Hematopoietic multipotent progenitor cell treated with erythropoietin and hydrocortisone succinate and interleukin-3 and kit ligand, for 6 days (in vitro differentiated cells): ENCODE data around the gene MAD1L1.

Source experiments
- DNase-seq: peaks from one replicate; pipeline ENCODE4 v3.0.0-alpha.2; 2015

MAD1L1 gene

DNA sequence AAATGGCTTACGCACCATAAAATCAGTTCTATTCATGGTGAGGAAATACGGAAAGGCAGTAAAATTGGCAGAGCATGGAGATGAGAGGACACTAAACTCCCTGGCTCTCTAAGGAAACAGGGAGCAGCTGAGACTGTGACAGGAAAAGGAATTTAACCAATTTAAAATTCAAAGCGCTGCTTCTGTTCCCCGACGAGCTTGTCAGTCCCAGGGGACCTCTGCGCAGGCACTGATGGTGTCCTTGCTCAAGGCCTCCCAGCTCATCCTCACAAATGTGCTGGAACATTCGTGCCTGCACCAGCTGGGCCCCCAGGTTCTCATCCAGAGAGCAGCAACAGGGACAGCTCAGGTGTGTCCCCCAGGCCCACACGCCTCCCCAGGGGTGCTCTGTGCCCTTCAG lies 101.4 kb downstream of the MAD1L1 start:
- DNase-seq: no peak

DNA sequence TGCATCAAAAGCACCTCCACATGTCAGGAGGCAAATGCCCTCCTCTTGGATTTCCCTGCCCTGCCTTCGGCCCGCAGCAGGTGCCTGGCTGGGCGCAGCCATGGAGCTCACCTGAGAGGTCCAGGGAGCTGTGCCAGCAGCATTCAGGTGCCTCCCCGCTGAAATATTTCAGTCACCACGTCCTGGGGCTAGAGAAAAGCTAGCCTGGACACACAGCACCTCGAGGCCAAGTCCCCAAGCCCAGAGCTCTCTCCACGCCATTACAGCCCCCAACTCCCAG lies 102.7 kb downstream of the MAD1L1 start:
- no peak for DNase-seq

DNA sequence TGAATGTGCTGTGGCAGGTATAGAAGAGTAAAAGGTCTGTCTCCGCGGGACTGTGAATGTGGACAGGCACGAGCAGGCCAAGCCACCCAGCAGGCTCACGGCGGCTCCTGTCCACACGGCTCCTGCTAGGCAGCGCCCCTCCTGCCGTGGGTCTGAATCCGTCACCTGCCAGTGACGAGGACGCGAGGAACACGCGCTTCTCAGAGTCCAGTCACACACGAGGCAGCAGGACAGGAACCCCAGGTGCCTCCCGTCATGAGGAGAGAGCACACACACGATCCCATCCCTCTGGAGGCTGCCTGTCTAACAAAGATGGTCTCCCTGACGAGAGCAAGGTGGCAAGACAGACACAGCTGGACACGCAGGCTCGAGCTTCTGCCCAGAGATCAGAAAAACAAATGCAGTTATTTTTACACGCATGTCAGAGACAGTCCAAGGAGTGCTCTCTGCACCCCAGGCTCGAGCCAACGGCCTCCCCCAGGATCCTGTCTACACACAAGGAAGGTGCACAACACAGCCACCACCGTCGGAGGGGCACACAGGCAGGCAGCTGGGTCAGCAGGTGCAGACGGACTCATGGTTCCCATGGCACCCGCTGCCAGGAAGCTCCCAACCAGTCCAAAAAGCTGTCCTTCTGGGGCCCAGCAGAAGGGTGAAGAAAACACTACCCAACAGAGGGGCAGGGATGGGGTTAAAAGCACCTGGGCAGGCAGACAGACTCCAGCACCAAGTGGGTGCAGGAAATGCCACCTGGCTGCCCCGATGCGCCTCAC lies 103.2 kb downstream of the MAD1L1 start:
- DNase-seq: no peak

DNA sequence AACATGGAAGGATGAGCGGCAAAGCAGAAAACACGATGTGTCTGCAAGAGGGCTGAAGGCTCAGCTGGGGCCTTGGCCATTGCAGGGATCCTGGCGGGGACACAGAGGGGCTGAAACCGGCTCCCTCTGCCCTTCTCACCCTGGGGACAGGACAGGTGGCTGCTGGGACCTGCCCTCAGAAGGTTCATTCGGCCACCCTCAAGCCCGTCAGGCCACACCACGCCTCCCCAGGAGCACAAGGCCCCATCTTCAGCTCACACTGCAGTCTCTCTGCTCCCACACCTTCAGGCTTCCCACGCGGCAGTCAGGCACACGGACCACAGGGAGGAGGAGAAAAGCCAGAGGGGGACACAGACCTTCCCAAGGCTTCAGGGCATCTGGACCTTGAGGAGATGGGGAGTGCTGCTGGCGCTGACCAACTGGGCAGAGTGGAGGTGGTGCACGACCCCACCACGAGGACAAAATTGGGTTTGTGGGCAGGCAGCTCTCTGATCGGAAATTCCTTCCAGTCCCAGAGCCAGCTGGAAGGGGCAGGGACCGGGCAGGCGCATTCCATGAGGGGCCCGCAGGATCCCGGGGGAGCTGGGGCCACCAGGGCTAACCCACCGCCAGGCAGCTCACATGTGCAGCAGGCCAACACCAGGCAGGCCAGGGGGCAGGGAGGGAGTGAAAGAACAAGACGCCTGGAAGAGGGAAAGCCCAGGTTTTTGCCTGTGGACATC lies 104.0 kb downstream of the MAD1L1 start:
- DNase-seq: no peak

DNA sequence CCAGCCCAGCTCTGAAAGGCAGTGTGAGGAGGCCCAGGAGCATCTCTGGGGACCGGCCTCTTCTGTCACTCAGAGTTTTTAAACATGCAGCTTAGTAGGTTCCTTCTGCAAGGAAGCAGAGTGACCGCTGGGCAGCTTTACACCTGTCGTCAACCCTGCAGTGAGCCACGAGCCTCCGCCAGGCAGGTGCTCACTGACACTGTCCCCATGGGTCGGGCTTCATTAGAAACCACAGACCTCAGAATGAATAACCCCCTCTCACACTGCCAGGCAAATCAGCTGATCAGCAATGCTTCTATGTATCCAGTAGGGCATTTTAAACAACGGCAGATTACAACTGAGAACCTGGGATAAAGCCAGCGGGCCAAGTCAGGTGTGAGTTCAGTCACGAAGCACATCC lies 106.1 kb downstream of the MAD1L1 start:
- no peak for DNase-seq

DNA sequence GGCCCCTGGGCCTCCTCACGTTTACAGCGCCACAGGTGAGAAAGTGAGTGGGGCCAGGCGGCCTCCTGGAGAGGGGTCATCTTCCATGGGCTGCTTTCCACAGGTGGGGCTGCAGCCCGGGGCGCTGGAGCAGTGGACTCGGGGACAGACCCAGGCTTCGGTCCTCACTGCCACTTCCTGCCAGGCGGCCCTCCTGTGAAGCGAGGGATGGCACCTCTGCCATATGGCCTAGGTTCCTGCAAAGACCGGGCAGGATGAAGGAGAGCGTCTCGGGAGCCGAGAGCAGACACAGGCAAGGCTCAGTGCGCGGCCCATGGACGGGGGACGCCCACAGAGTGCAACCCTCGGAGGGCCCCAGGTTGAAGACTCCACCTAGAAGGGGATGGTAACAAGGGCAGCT lies 106.8 kb downstream of the MAD1L1 start:
- no peak for DNase-seq

DNA sequence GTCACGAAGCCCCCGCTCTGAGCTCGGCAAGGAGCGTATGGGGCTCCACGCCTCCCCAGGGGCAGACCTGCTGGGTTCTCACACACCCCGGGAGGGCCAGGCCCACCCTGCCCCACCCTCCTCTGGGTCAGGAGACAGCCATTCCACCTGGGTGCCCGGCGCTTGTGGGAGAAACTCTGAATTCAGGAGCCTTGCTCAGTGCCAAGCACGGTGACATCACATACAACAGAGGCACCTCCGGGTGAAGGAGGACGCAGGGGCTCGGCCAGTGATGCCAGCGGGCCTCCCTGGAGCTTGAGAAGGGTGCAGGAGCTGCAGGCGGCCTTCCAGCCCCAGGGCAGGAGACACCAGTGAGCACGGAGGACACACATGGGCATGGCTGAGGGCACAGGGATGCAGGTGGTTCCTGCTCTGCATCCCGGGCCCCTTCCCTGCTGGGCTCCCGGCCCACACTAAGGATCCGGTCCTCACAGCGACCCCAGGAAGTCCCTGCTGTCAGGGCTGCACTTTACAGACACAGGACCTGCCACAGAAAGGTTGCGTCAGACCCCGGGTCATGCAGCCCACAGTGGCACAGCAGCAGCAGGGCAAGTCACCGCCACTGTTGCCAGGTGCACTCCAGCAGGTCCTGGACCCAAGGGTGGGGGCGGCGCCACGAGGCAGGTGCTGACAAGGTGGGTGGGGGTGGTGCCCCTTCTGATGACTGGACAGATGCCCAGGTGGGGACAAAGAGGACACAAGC lies 108.0 kb downstream of the MAD1L1 start:
- DNase-seq: no peak

DNA sequence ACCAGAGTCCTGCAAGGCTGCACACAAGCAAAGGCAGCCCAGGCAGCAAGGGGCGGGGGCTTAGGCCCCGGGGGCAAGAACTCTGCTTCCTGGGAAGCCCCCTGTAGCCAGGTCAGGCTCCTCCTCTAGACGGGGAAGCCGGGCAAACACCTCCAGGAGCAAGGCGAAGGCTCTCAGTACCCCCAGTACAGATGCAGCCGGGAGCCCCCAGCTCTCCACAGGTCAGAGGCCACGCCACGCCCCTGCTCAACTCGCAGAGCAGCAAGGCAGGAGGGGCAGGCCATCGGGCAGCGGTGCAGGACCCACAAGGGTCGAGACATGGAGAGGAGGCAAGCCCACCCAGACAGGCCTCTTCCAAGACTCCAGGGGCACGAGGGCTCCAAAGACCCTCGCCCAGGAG lies 108.8 kb downstream of the MAD1L1 start:
- DNase-seq: no peak

DNA sequence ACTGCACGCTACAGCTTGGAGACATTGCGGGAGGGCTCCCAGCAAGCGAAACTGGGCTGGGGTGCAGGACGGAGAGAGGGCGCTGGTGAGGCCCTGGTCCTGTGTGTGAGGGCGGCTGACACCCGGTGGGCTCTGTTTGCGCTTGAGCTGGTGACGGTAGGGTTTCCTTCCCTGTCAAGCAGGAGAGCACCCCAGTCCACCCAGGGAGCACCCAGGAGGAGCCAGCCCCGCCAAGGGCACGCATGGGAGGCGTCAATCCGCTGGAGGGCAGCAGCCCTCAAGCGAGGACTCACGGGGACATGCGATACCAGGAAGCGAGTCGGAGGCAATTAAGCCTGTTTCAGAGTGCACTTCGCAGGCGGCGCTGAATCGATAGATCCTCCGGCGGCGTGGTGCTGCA lies 109.4 kb downstream of the MAD1L1 start:
- no peak for DNase-seq

DNA sequence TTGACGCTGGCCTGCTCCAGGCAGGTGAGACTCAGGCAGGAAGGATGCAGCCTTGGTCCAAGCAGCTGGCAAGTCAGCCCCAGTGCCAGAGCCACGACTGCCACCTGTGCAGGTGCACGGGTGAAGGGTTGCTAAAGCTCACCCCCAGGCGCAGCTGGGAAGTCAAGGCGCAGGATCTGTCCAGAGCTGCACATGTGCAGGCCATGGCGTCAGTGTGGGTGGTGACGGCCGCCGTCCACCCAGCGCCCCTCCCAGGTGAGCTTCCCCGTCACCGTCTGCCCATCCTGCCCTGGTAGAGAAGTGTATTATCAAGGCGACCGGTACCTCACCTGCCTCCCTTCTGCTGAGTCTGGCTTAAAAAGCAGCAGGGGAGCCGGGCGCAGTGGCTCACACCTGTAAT lies 110.1 kb downstream of the MAD1L1 start:
- no peak for DNase-seq

DNA sequence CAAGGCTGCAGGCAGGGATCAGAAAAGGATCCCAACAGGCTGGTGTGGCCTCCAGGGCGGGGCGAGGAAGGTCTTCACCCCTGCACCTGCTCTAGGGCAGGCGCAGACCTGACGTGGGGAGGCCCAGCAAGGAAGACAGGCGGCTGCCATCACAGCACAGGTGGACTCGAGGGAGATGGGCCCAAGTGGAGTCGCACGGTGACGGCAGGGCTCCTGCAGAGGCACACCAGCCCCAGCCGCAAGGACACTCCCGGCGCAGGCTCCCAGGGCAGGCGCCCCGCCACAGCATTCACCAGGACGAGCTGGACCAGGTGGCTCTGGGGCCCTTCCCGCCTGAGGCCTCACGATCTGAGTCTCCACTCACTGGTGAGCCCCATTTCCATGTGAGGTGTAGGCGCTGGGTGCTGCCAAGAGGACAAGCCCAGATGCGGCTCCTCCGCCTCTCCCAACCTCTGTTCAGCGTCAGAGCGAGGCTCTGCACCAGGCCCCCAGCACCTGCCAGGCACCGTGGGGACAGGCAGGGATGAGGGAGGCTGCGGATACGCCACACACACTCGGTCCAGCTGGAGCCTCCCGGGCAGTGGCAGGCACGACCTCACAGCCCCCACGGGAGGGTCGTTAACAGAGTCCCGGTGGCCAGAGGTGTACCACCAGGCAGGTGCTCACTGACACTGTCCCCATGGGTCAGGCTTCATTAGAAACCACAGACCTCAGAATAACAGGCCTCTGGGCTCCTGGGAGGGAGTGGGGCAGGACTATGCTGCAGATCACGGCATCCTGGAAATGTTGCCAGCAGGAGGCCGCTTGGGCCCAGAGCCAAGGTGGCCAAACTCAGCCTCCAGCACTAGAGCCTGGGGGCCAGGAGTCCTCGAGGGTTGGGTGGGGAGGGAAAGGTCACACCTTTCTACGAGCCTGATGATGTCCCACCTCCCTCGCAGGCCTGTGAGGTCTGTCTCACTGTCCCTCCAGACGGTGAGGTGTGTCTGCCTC lies 111.6 kb downstream of the MAD1L1 start:
- DNase-seq: no peak

DNA sequence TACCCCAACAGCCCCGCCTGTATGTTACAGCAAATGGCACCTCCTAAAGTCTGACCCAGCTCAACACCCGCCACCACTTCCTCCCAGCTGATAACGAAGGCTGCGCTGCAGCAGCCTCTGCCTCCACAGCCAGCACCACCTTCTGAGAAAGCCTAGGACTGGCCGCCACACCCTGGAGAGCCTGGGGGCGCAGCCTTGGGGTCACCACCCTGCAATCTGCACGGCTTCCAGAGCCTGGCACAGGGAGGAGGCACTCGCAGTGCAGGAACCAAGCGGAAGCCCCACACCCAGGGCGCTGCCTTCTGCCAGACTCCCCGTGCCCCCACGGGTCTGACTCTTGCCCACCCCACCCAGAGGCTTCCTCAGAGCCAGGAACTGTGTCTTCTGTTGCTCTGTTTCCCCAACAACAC lies 112.5 kb downstream of the MAD1L1 start:
- peak; percentile 91 for DNase-seq

DNA sequence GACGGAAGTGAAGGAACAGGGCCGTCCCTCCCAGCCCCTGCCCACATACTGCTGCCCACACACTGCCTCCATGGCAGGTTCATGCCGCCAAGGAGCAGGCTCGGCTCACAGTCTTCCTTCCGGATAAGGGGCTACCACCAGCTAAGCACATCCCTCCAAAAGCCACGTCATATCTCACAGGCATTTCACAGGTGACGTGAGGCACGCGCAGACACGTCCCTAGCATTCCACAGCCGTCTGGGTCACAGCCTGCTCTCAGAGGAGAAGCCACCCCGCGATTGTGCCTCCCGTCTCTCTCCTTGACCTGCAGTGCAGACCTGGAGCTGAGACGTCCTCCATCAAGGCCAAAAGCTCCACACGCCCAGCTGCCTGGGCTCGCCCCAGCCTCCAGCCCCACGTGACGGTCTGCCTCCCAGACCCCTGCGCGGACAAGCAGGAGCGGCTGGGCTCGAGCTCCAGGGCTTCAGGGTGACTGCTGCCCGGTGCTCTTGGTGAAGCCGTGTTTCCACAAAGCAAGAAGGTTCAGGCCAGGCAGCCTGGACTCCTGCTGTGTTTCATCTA lies 114.0 kb downstream of the MAD1L1 start:
- no peak for DNase-seq

DNA sequence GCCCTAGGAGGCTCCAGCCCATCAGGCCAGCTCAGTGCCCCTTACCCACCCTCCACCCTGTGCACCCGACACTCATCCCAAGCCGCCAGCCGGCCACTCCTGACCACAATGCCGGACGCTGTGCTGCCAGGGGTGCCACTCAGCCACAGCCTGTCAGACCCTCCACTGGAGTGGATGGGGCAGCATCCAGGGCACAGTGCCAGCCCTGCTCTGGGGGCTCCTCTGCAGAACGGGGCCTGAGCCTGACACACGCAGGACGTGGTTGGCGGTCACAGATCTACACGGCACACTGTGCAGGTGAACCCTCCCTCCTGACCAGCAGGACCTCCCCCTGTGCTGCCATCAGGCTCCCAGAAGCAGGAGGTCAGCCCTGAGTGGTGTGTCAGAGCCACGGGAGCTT lies 114.7 kb downstream of the MAD1L1 start:
- no peak for DNase-seq

DNA sequence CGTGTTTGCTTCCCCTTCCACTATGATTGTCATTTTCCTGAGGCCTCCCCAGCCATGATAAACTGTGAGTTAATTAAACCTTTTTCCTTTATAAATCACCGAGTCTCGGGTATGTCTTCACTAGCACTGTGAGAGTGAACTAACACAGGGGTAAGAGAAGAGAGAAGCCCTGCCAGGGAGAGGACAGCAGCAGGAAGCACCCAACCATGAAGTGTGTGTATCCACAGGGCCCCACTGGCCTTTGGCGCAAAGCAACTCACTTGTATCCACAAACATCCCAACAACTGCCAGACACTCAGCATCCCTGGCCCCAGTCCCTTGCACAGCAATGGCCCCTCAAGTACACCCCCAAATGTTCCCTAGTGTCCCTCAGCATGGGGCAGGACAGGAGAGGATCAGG lies 115.1 kb downstream of the MAD1L1 start:
- no peak for DNase-seq

DNA sequence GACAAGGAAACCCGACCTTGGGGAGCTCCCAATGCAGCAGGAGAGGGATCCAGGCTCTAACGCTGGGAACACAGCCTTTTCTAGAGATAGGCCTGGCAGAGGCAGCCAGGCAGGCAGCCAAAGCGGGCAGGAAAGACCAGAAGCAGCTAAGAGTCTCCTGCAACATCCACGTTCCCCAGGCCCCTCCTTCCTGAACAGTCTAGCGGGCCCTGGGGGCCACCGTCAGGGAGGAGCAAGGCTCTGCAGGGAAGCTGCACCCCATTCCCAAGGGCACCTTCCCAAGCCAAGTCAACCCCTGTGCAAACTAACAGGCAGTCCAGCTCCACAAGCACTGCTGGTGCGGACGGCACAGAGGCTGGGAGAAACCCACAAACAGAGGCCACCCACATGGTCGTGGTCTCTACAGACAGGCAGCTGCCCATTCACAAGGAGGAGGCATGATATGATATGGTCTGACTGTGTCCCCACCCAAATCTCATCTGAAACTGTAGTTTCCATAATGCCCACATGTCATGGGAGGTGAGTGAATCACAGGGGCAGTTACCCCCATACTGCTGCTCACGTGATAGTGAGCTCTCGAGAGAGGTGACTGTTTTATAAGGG lies 115.7 kb downstream of the MAD1L1 start:
- DNase-seq: peak; percentile 68

DNA sequence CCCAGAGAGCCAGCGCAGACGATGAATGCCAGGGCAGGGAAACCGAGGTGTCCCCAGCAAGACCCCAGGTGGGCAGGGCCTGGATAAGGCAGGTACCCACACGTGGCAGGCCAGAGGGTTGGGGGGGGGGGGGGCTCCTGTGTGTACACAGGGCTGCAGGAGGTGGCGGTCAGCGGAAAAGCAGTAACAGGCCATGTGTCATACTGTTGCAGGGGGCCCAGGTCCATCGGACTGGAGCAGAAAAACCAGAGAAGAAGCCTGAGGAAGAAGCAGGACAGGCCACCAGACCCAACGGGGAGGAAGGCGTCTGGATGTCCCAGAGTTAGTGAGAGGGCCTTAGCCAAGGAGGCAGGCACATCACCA lies 116.3 kb downstream of the MAD1L1 start:
- no peak for DNase-seq

DNA sequence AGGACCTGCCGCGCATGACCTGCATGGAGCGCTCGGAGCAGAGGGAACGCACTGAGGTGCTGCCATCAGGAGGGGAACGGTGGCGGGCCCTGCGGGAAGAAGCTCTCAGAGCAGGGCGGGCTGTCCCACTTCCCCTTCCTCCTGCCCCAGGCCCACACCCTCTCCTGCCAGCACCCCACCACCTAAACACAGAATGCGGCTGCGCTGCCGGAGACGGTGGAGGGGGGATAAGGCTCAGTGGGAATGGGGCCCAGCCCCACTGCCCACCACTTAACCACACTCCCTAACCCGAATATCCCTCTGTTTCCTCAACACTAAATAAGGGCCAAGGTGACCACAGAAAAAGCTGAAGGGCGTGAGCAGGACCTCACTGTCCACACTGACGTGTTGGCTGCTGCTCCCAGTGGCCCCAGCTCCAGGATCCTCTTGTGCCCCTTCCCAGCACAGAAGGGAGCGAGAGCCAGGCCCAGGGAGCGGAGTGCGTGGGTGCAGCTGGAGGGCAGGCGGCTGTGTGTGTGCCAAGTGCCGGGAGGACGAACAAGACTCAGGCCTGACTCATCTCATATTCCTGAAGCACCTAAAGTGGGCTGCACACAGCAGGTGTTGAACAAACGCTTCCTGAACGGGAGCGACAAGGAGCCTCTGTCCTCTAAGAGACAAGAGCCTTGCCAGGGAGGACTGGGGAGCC lies 116.8 kb downstream of the MAD1L1 start:
- no peak for DNase-seq

DNA sequence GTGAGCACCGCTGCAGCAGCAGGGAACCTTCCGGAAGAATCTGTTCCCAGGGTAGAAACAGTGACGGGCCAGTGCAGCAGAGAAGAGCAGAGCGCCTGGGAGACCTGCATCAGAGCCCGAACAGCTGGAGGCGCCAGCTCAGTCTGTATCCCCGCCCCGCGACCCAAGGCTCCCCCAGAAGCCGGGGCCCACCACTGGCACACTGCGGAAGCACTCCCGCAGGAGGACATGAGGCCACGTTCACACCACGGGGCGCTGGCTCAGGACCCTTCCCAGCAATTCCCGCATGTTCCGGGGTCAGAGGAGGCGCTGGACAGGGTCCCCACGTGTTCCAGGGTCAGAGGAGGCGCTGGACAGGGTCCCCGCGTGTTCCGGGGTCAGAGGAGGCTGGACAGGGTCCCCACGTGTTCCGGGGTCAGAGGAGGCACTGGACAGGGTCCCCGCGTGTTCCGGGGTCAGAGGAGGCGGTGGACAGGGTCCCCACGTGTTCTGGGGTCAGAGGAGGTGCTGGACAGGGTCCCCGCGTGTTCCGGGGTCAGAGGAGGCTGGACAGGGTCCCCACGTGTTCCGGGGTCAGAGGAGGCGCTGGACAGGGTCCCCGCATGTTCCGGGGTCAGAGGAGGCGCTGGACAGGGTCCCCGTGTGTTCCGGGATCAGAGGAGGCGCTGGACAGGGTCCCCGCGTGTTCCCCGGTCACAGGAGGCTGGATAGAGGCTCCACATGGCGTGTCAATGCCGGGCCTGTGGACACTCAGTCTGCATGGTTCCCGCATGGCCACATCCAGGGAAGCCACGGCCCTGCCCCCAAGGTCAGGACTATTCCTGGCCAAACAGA lies 117.6 kb downstream of the MAD1L1 start:
- no peak for DNase-seq

DNA sequence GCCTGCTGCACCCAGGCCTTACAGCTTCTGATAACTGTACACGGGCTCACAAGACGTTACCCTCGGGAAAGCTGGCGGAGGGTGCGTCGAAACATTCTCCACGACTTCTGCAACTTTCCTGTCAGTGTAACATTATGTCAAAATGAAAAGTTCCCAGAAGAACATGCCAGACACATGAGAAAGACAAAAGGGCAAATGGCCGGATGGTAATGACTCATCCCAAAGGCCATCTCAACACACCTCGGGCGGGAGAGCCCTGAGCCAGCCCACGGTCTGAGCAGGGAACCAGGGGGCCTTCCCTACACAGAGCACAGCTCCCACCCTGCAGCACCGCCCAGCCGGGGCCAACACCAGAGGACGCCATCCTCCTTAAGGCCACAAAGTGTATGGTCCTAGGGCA lies 118.7 kb downstream of the MAD1L1 start:
- DNase-seq: no peak
